ENCODE measurements around the gene MON1A.

The MON1A gene

GRCh38 chr3:49878686-49879085, 50.9 kb downstream of the MON1A start:
- Histone ChIP-seq H2AFZ (ENCODE audit: low read depth, low read length) (no peak overlapping the region), H3K4me3 (ENCODE audit: low read length) (no peak overlapping the region), H3K36me3 (replicated peaks; ENCODE audit: low read depth, low read length) (no peaks in the 10 kb centered on the region), H3K27ac (ENCODE audit: low read length) (no peak overlapping the region), H3K4me2 (ENCODE audit: low read length) (no peak overlapping the region), H3K27me3 (ENCODE audit: low read depth, low read length) (peaks cover 11% of the 10 kb centered on the region), H4K20me1 (ENCODE audit: insufficient read depth, low read length) (no peaks in the 10 kb centered on the region), H3K9me3 (ENCODE audit: insufficient read depth, low read length) (no peaks in the 10 kb centered on the region), H3K9ac (ENCODE audit: low read length) (no peak overlapping the region), H3K79me2 (ENCODE audit: low read length) (no peaks in the 10 kb centered on the region), H3K4me1 (ENCODE audit: low read length) (no peaks in the 10 kb centered on the region)
- no peak for TF ChIP-seq CTCF (IDR thresholded peaks at IDR 0.05; ENCODE audit: low read depth, low read length)
- TF ChIP-seq EZH2phosphoT487 (IDR thresholded peaks at IDR 0.05; ENCODE audit: low read depth), result no peak

- H2AFZ ChIP-seq (ENCODE audit: low read depth, low read length), result no peak overlapping the region
- TF ChIP-seq CTCF (IDR thresholded peaks at IDR 0.05; ENCODE audit: low read depth, low read length), result no peak
- no peak for TF ChIP-seq EZH2phosphoT487 (IDR thresholded peaks at IDR 0.05; ENCODE audit: low read depth)
- H3K4me3 ChIP-seq (ENCODE audit: low read length), result no peak overlapping the region
- H3K27ac ChIP-seq (ENCODE audit: low read length), result no peak overlapping the region
- H3K79me2 ChIP-seq (ENCODE audit: low read length), result no peaks in the 10 kb centered on the region
- H3K36me3 ChIP-seq (replicated peaks; ENCODE audit: low read depth, low read length), result no peaks in the 10 kb centered on the region
- H3K9ac ChIP-seq (ENCODE audit: low read length), result no peak overlapping the region
- H4K20me1 ChIP-seq (ENCODE audit: insufficient read depth, low read length), result no peaks in the 10 kb centered on the region
- H3K9me3 ChIP-seq (ENCODE audit: insufficient read depth, low read length), result no peaks in the 10 kb centered on the region
- H3K4me1 ChIP-seq (ENCODE audit: low read length), result no peaks in the 10 kb centered on the region
- H3K27me3 ChIP-seq (ENCODE audit: low read depth, low read length), result peaks cover 11% of the 10 kb centered on the region
- no peak overlapping the region for H3K4me2 ChIP-seq (ENCODE audit: low read length)
Observed at GRCh38 chr3:49877716-49878115, 51.9 kb downstream of the MON1A start.

GRCh38 chr3:49876567-49876966, 53.0 kb downstream of the MON1A start:
- Histone ChIP-seq H3K27ac (ENCODE audit: low read length) (no peak overlapping the region), H3K4me2 (ENCODE audit: low read length) (no peak overlapping the region), H3K36me3 (replicated peaks; ENCODE audit: low read depth, low read length) (no peaks in the 10 kb centered on the region), H3K9me3 (ENCODE audit: insufficient read depth, low read length) (no peaks in the 10 kb centered on the region), H4K20me1 (ENCODE audit: insufficient read depth, low read length) (no peaks in the 10 kb centered on the region), H3K4me1 (ENCODE audit: low read length) (no peaks in the 10 kb centered on the region), H2AFZ (ENCODE audit: low read depth, low read length) (no peak overlapping the region), H3K79me2 (ENCODE audit: low read length) (no peaks in the 10 kb centered on the region), H3K27me3 (ENCODE audit: low read depth, low read length) (no peaks in the 10 kb centered on the region), H3K4me3 (ENCODE audit: low read length) (no peak overlapping the region), H3K9ac (ENCODE audit: low read length) (no peak overlapping the region)
- TF ChIP-seq CTCF (IDR thresholded peaks at IDR 0.05; ENCODE audit: low read depth, low read length) (no peak), EZH2phosphoT487 (IDR thresholded peaks at IDR 0.05; ENCODE audit: low read depth) (no peak)

- Histone ChIP-seq H3K4me3 (ENCODE audit: low read length) (no peak overlapping the region), H3K9me3 (ENCODE audit: insufficient read depth, low read length) (no peaks in the 10 kb centered on the region), H3K36me3 (replicated peaks; ENCODE audit: low read depth, low read length) (no peaks in the 10 kb centered on the region), H3K27me3 (ENCODE audit: low read depth, low read length) (peaks cover 20% of the 10 kb centered on the region), H3K4me1 (ENCODE audit: low read length) (no peaks in the 10 kb centered on the region; the same call in 1 of the 2 replicates), H3K27ac (ENCODE audit: low read length) (no peak overlapping the region), H4K20me1 (ENCODE audit: insufficient read depth, low read length) (no peaks in the 10 kb centered on the region), H3K9ac (ENCODE audit: low read length) (no peak overlapping the region), H3K4me2 (ENCODE audit: low read length) (no peak overlapping the region), H3K79me2 (ENCODE audit: low read length) (no peaks in the 10 kb centered on the region), H2AFZ (ENCODE audit: low read depth, low read length) (no peak overlapping the region)
- TF ChIP-seq EZH2phosphoT487 (IDR thresholded peaks at IDR 0.05; ENCODE audit: low read depth), result no peak
- no peak for TF ChIP-seq CTCF (IDR thresholded peaks at IDR 0.05; ENCODE audit: low read depth, low read length)
Observed at GRCh38 chr3:49873623-49874022, 56.0 kb downstream of the MON1A start.
